ENCODE data around the gene USP17L20. TPM values are rescaled to one million over a fixed set of nuclear protein-coding genes. Genes with fewer than 3 reads are reported as not detected.
"Not testable (repeated sequence)": the region's sequence is repeated elsewhere in the genome, so short reads cannot be mapped to it uniquely, and the experiment has no call there.

Gene USP17L20, protein sequence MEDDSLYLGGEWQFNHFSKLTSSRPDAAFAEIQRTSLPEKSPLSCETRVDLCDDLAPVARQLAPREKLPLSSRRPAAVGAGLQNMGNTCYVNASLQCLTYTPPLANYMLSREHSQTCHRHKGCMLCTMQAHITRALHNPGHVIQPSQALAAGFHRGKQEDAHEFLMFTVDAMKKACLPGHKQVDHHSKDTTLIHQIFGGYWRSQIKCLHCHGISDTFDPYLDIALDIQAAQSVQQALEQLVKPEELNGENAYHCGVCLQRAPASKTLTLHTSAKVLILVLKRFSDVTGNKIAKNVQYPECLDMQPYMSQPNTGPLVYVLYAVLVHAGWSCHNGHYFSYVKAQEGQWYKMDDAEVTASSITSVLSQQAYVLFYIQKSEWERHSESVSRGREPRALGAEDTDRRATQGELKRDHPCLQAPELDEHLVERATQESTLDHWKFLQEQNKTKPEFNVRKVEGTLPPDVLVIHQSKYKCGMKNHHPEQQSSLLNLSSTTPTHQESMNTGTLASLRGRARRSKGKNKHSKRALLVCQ
- not detected for polyA plus RNA-seq (2012; ENCODE audit: insufficient read depth, insufficient read length)

DNA sequence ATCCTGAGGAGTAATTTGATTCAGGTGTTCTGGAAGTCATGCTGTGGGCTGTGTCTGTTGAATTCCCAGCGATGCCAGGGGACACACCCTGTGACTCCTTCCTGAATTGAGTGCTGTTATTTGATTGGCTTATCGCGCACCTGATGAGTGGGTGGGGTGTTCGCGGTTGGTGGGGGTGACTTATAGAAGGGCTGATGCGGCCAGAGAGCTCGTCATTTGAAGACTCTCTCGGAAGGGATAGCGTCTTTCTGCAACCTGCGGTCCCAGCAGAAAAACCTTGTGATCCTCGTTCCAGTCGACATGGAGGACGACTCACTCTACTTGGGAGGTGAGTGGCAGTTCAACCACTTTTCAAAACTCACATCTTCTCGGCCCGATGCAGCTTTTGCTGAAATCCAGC lies at the start of gene USP17L20:
Gene USP17L20 (plus strand): TSS at position 301 of the 400 bp plus-strand sequence. CDS start 0 bp downstream, at position 301.
- H3K4me3 ChIP-seq (ENCODE audit: low read length); DNase-seq (ENCODE audit: low read depth, low spot score): not testable (repeated sequence)

GRCh38 chr4:9210357-9210756 lies 47.6 kb upstream of the USP17L20 start, which contains the start of gene USP17L10:
USP17L10 (plus strand) TSS chr4:9210657; CDS start chr4:9210657, 0 bp downstream.
- DNase-seq (ENCODE audit: low read depth, low spot score); H3K4me3 ChIP-seq (ENCODE audit: low read length): not testable (repeated sequence)

DNA sequence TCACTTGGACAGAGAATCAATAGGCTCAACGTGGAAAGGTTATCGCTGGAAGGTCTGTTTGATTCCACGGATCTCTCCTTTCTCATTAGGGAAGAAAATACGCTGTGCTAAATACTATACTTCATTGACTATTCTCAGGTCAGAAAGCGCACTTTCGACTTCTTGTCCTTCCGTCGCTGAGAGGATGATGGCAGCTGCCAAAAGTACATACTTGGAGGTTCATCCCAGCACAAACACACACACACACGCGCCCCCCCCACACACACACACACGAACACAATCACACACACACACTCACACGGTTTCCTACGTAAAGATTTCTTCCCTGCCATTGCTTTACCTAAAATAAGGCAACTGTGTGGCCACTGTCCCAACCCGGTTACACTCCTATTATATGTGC lies 43.2 kb upstream of the USP17L20 start:
- not testable (repeated sequence) for DNase-seq (ENCODE audit: low read depth, low spot score)

DNA sequence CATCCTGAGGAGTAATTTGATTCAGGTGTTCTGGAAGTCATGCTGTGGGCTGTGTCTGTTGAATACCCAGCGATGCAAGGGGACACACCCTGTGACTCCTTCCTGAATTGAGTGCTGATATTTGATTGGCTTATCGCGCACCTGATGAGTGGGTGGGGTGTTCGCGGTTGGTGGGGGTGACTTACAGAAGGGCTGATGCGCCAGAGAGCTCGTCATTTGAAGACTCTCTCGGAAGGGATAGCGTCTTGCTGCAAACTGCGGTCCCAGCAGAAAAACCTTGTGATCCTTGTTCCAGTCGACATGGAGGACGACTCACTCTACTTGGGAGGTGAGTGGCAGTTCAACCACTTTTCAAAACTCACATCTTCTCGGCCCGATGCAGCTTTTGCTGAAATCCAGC lies 42.8 kb upstream of the USP17L20 start, which contains the start of gene USP17L11:
Gene USP17L11 (plus strand): TSS at position 301 of the 400 bp plus-strand sequence. CDS start 0 bp downstream, at position 301.
- DNase-seq (ENCODE audit: low read depth, low spot score): not testable (repeated sequence)

More for the DNA sequence above, 43.2 kb upstream of the USP17L20 start:
- H3K4me3 ChIP-seq (ENCODE audit: low read length): not testable (repeated sequence)

GRCh38 chr4:9219852-9220251 lies 38.1 kb upstream of the USP17L20 start, which contains the start of gene USP17L12:
USP17L12 (plus strand) TSS chr4:9220152; CDS start chr4:9220152, 0 bp downstream.
- not testable (repeated sequence) for H3K4me3 ChIP-seq (ENCODE audit: low read length); DNase-seq (ENCODE audit: low read depth, low spot score)

More for the DNA sequence above, 42.8 kb upstream of the USP17L20 start, which contains the start of gene USP17L11:
- H3K4me3 ChIP-seq (ENCODE audit: low read length): not testable (repeated sequence)

GRCh38 chr4:9224596-9224995 lies 33.3 kb upstream of the USP17L20 start, which contains the start of gene USP17L13:
USP17L13 (plus strand) TSS chr4:9224896; CDS start chr4:9224896, 0 bp downstream.
- not testable (repeated sequence) for H3K4me3 ChIP-seq (ENCODE audit: low read length); DNase-seq (ENCODE audit: low read depth, low spot score)

- DNase-seq (ENCODE audit: low read depth, low spot score); H3K4me3 ChIP-seq (ENCODE audit: low read length): not testable (repeated sequence)
Observed at GRCh38 chr4:9230249-9230648, 27.7 kb upstream of the USP17L20 start.

DNA sequence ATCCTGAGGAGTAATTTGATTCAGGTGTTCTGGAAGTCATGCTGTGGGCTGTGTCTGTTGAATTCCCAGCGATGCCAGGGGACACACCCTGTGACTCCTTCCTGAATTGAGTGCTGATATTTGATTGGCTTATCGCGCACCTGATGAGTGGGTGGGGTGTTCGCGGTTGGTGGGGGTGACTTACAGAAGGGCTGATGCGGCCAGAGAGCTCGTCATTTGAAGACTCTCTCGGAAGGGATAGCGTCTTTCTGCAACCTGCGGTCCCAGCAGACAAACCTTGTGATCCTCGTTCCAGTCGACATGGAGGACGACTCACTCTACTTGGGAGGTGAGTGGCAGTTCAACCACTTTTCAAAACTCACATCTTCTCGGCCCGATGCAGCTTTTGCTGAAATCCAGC lies 23.8 kb upstream of the USP17L20 start, which contains the start of gene USP17L15:
Gene USP17L15 (plus strand): TSS at position 301 of the 400 bp plus-strand sequence. CDS start 0 bp downstream, at position 301.
- not testable (repeated sequence) for H3K4me3 ChIP-seq (ENCODE audit: low read length); DNase-seq (ENCODE audit: low read depth, low spot score)

DNA sequence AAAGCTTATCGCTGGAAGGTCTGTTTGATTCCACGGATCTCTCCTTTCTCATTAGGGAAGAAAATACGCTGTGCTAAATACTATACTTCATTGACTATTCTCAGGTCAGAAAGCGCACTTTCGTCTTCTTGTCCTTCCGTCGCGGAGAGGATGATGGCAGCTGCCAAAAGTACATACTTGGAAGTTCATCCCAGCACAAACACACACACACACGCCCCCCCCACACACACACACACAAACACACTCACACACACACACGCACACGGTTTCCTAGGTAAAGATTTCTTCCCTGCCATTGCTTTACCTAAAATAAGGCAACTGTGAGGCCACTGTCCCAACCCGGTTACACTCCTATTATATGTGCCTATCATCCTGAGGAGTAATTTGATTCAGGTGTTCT lies 19.5 kb upstream of the USP17L20 start:
- H3K4me3 ChIP-seq (ENCODE audit: low read length); DNase-seq (ENCODE audit: low read depth, low spot score): not testable (repeated sequence)

GRCh38 chr4:9243579-9243978 lies 14.3 kb upstream of the USP17L20 start, which contains the start of gene USP17L17:
USP17L17 (plus strand) TSS chr4:9243879; CDS start chr4:9243879, 0 bp downstream.
- not testable (repeated sequence) for DNase-seq (ENCODE audit: low read depth, low spot score); H3K4me3 ChIP-seq (ENCODE audit: low read length)

- not testable (repeated sequence) for DNase-seq (ENCODE audit: low read depth, low spot score); H3K4me3 ChIP-seq (ENCODE audit: low read length)
Observed at GRCh38 chr4:9247953-9248680, 9.8 kb upstream of the USP17L20 start, which contains the start of gene USP17L18. USP17L18 (plus strand) TSS chr4:9248630; CDS start chr4:9248630, 0 bp downstream.

DNA sequence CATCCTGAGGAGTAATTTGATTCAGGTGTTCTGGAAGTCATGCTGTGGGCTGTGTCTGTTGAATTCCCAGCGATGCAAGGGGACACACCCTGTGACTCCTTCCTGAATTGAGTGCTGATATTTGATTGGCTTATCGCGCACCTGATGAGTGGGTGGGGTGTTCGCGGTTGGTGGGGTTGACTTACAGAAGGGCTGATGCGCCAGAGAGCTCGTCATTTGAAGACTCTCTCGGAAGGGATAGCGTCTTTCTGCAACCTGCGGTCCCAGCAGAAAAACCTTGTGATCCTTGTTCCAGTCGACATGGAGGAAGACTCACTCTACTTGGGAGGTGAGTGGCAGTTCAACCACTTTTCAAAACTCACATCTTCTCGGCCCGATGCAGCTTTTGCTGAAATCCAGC lies 4.8 kb upstream of the USP17L20 start, which contains the start of gene USP17L19:
Gene USP17L19 (plus strand): TSS at position 301 of the 400 bp plus-strand sequence. CDS start 0 bp downstream, at position 301.
- not testable (repeated sequence) for DNase-seq (ENCODE audit: low read depth, low spot score); H3K4me3 ChIP-seq (ENCODE audit: low read length)

GRCh38 chr4:9262572-9262971 lies 4.6 kb downstream of the USP17L20 start, which contains the start of gene USP17L21:
USP17L21 (plus strand) TSS chr4:9262872; CDS start chr4:9262872, 0 bp downstream.
- not testable (repeated sequence) for H3K4me3 ChIP-seq (ENCODE audit: low read length); DNase-seq (ENCODE audit: low read depth, low spot score)

- not testable (repeated sequence) for DNase-seq (ENCODE audit: low read depth, low spot score); H3K4me3 ChIP-seq (ENCODE audit: low read length)
Observed at GRCh38 chr4:9267319-9267718, 9.4 kb downstream of the USP17L20 start, which contains the start of gene USP17L22. USP17L22 (plus strand) TSS chr4:9267619; CDS start chr4:9267619, 0 bp downstream.

GRCh38 chr4:9271719-9272118 lies 13.8 kb downstream of the USP17L20 start:
- DNase-seq (ENCODE audit: low read depth, low spot score); H3K4me3 ChIP-seq (ENCODE audit: low read length): not testable (repeated sequence)

Data from Jurkat, Clone E6-1 (cell line).